SK-N-SH treated with all-trans-retinoic acid at 6 μM for 48 hours (cell line): Measurements from ENCODE around the gene ZNF423.

Source experiments
- ATAC-seq: fragments of 200-7000 bp; cut with Tn5 transposase; 3 replicates; pipeline ENCODE4 v1.9.1; 2020; ENCODE audit warnings: mild to moderate bottlenecking, moderate library complexity
- ARNTL ChIP-seq: fragments of 450-650 bp; formaldehyde crosslinking; IDR thresholded peaks from 2 replicates; pipeline ENCODE4 v1.5.0; 2020; ENCODE audit warnings: low read depth, mild to moderate bottlenecking, moderate library complexity, borderline replicate concordance
- CSDC2 ChIP-seq: fragments of 250-450 bp; sonication (Bioruptor Pico); IDR thresholded peaks from 2 replicates; pipeline ENCODE4 v1.5.0; 2020; ENCODE audit warnings: mild to moderate bottlenecking, moderate library complexity
- CSRNP3 ChIP-seq: fragments of 250-450 bp; sonication (Bioruptor Pico); IDR thresholded peaks from 2 replicates; pipeline ENCODE4 v1.5.1; 2021; ENCODE audit warnings: mild to moderate bottlenecking, moderate library complexity
- ESRRG ChIP-seq: fragments of 250-450 bp; sonication (Bioruptor Pico); IDR thresholded peaks from 2 replicates; pipeline ENCODE4 v1.6.1; 2021; ENCODE audit warnings: mild to moderate bottlenecking
- GLIS3 ChIP-seq: fragments of 250-450 bp; sonication (Bioruptor Pico); IDR thresholded peaks from 2 replicates; pipeline ENCODE4 v1.5.0; 2020; ENCODE audit warnings: mild to moderate bottlenecking, moderate library complexity
- ISL1 ChIP-seq: fragments of 250-450 bp; sonication (Bioruptor Pico); IDR thresholded peaks from 2 replicates; pipeline ENCODE4 v2.1.2; 2022; ENCODE audit warnings: mild to moderate bottlenecking, moderate library complexity
- OSR1 ChIP-seq: fragments of 250-450 bp; sonication (Bioruptor Pico); IDR thresholded peaks from 2 replicates; pipeline ENCODE4 v1.8.0; 2022; ENCODE audit warnings: moderate library complexity, mild to moderate bottlenecking, inconsistent platforms
- PATZ1 ChIP-seq: fragments of 250-450 bp; sonication (Bioruptor Pico); IDR thresholded peaks from 2 replicates; pipeline ENCODE4 v1.8.0; 2020; ENCODE audit warnings: mild to moderate bottlenecking, moderate library complexity, borderline replicate concordance
- POU6F1 ChIP-seq: fragments of 250-450 bp; sonication (Bioruptor Pico); IDR thresholded peaks from 2 replicates; pipeline ENCODE4 v1.8.0; 2021; ENCODE audit warnings: low read depth, mild to moderate bottlenecking, moderate library complexity, borderline replicate concordance
- PPARA ChIP-seq: fragments of 250-450 bp; sonication (Bioruptor Pico); IDR thresholded peaks from 2 replicates; pipeline ENCODE4 v1.5.0; 2020; ENCODE audit warnings: mild to moderate bottlenecking, borderline replicate concordance
- SNAI2 ChIP-seq: fragments of 250-450 bp; sonication (Bioruptor Pico); IDR thresholded peaks from 2 replicates; pipeline ENCODE4 v1.5.0; 2020; ENCODE audit warnings: mild to moderate bottlenecking, moderate library complexity
- TCF4 ChIP-seq: fragments of 250-450 bp; sonication (Bioruptor Pico); IDR thresholded peaks from 2 replicates; pipeline ENCODE4 v1.8.0; 2021; ENCODE audit warnings: mild to moderate bottlenecking, moderate library complexity, borderline replicate concordance
- TOX ChIP-seq: fragments of 250-450 bp; sonication (Bioruptor Pico); IDR thresholded peaks from 2 replicates; pipeline ENCODE4 v1.8.0; 2021; ENCODE audit warnings: mild to moderate bottlenecking, moderate library complexity, borderline replicate concordance
- TSHZ2 ChIP-seq: fragments of 250-450 bp; sonication (Bioruptor Pico); IDR thresholded peaks from 2 replicates; pipeline ENCODE4 v1.5.0; 2020; ENCODE audit warnings: mild to moderate bottlenecking, moderate library complexity
- ZC3H10 ChIP-seq: fragments of 250-450 bp; sonication (Bioruptor Pico); IDR thresholded peaks from 2 replicates; pipeline ENCODE4 v1.5.1; 2021; ENCODE audit warnings: mild to moderate bottlenecking, moderate library complexity
- ZFP3 ChIP-seq: fragments of 250-450 bp; sonication (Bioruptor Pico); IDR thresholded peaks from 2 replicates; pipeline ENCODE4 v1.5.0; 2020; ENCODE audit warnings: mild to moderate bottlenecking, moderate library complexity
- ZNF565 ChIP-seq: fragments of 450-650 bp; formaldehyde crosslinking; conservative IDR thresholded peaks from 2 replicates; pipeline ENCODE4 v1.5.0; 2020; ENCODE audit warnings: low read depth, mild to moderate bottlenecking, moderate library complexity
- ZNF8 ChIP-seq: fragments of 450-650 bp; formaldehyde crosslinking; IDR thresholded peaks from 2 replicates; pipeline ENCODE4 v1.5.0; 2020; ENCODE audit warnings: mild to moderate bottlenecking, moderate library complexity

The ZNF423 gene

GRCh38 chr16:49730772-49731171, 125.1 kb downstream of the ZNF423 start:
- no peak for ATAC-seq
- TF ChIP-seq ARNTL (CRISPR knock-in tag) = no peak
- no peak for TF ChIP-seq ISL1 (CRISPR knock-in tag)
- no peak for TF ChIP-seq PPARA
- TF ChIP-seq GLIS3 (CRISPR knock-in tag) = no peak
- no peak for TF ChIP-seq ZFP3 (CRISPR knock-in tag)
- no peak for TF ChIP-seq ESRRG (CRISPR knock-in tag)
- TF ChIP-seq, all 23 proteins: peak for 0

- no peak for TF ChIP-seq ZNF8 (CRISPR knock-in tag)
- TF ChIP-seq SNAI2 (CRISPR knock-in tag) = no peak
- no peak for TF ChIP-seq PATZ1 (CRISPR knock-in tag)
- no peak for TF ChIP-seq PPARA
- TF ChIP-seq TCF4 (CRISPR knock-in tag) = no peak
- no peak for TF ChIP-seq CSRNP3 (CRISPR knock-in tag)
- no peak for TF ChIP-seq ZNF565 (CRISPR knock-in tag)
- ATAC-seq = no peak
These were observed 128.3 kb downstream of the ZNF423 start for GRCh38 chr16:49727611-49728010.

GRCh38 chr16:49726155-49726554, 129.8 kb downstream of the ZNF423 start:
- ATAC-seq = no peak
- no peak for TF ChIP-seq ZNF8 (CRISPR knock-in tag)

- ATAC-seq = no peak
- no peak for TF ChIP-seq ISL1 (CRISPR knock-in tag)
- no peak for TF ChIP-seq OSR1 (CRISPR knock-in tag)
These were observed 130.3 kb downstream of the ZNF423 start for GRCh38 chr16:49725651-49726050.

- TF ChIP-seq TOX = no peak
- no peak for TF ChIP-seq ESRRG (CRISPR knock-in tag)
- TF ChIP-seq CSDC2 (CRISPR knock-in tag) = no peak
- no peak for TF ChIP-seq ZC3H10 (CRISPR knock-in tag)
- no peak for TF ChIP-seq SNAI2 (CRISPR knock-in tag)
- TF ChIP-seq GLIS3 (CRISPR knock-in tag) = no peak
- no peak for TF ChIP-seq TCF4 (CRISPR knock-in tag)
- no peak for TF ChIP-seq ZNF565 (CRISPR knock-in tag)
- no peak for TF ChIP-seq TSHZ2 (CRISPR knock-in tag)
- TF ChIP-seq POU6F1 (CRISPR knock-in tag) = no peak
- TF ChIP-seq ZNF8 (CRISPR knock-in tag) = no peak
- TF ChIP-seq CSRNP3 (CRISPR knock-in tag) = no peak
- no peak for ATAC-seq
These were observed 131.1 kb downstream of the ZNF423 start for GRCh38 chr16:49724774-49725173.
